Subcutaneous abdominal adipose tissue (tissue), 5 donors: ENCODE measurements around the gene NR5A1.
A peak's percentile ranks its signal among the peaks of the same experiment; 100 is the strongest.

Experiments used
- H3K27ac ChIP-seq: one replicate; pipeline ENCODE4 v1.7.0; 2013; ENCODE audit warnings: low read depth, mild to moderate bottlenecking, inconsistent platforms, low read length, moderate library complexity
- H3K27me3 ChIP-seq, 5 donors: one replicate each; pipeline ENCODE4 v1.7.0; 2013; ENCODE audit warnings: low read length in 5 of 5, inconsistent platforms in 1 of 5; ENCODE audit not compliant: control insufficient read depth in 5 of 5, insufficient read depth in 4 of 5
- H3K36me3 ChIP-seq, 5 donors: one replicate each; pipeline ENCODE4 v1.7.0; 2013; ENCODE audit warnings: low read length in 5 of 5; ENCODE audit not compliant: control insufficient read depth in 5 of 5, insufficient read depth in 5 of 5
- H3K4me1 ChIP-seq, 5 donors: one replicate each; pipeline ENCODE4 v1.7.0; 2013; ENCODE audit warnings: low read length in 5 of 5, mild to moderate bottlenecking in 3 of 5, moderate library complexity in 1 of 5; ENCODE audit not compliant: control insufficient read depth in 5 of 5, insufficient read depth in 5 of 5
- H3K4me3 ChIP-seq, 5 donors: one replicate each; pipeline ENCODE4 v1.7.0; 2013; ENCODE audit warnings: low read length in 5 of 5, low read depth in 1 of 5
- H3K9ac ChIP-seq, 5 donors: one replicate each; pipeline ENCODE4 v1.7.0; 2013; ENCODE audit warnings: low read length in 5 of 5, mild to moderate bottlenecking in 4 of 5, moderate library complexity in 3 of 5
- H3K9me3 ChIP-seq, 5 donors: one replicate each; pipeline ENCODE4 v1.7.0; 2013; ENCODE audit warnings: low read length in 5 of 5; ENCODE audit not compliant: control insufficient read depth in 5 of 5
- donor health status: healthy.
- donor health status: healthy.
- donor health status: healthy.
- donor health status: healthy.
- donor health status: healthy.

NR5A1 gene

DNA sequence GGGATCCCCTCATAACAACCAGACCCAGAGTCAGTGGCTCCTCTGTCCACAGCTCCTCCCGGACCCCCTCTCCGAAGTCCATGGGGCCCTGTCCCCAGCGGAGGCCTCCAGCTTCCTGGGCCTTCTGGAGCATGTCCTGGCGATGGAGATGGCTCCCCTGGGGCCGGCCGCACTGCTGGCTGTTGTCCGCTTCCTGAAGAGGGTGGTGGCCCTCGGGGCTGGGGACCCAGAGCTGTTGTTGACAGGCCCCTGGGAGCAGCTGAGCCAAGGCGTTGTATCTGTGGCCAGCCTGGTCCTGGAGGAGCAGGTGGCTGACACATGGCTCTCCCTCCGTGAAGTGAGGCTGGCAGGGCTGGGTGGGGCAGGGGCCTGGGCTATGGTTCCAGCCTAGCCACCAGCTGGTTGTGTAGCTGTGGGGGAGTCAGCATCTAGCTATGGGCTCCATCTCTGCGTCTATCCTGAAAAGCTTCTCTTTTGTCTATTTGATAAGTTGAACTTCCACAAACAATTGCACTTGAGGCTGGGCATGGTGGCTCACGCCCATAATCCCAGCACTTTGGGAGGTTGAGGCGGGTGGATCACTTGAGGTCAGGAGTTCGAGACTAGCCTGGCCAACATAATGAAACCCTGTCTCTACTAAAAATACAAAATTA, 52.3 kb downstream of the NR5A1 start:
- Histone ChIP-seq H3K36me3 (no peaks in the 10 kb centered on the region), H3K27me3 (peaks cover 29 to 41% (median 35%) of the 10 kb centered on the region in 5 donors)

GRCh38 chr9:124454296-124454695, 52.9 kb downstream of the NR5A1 start:
- no peak overlapping the region for H3K27ac ChIP-seq
- no peaks in the 10 kb centered on the region for H3K9me3 ChIP-seq
- no peak overlapping the region for H3K9ac ChIP-seq
- H3K4me1 ChIP-seq = peaks cover 0 to 13% (median 6%) of the 10 kb centered on the region in 5 donors
- no peak overlapping the region for H3K4me3 ChIP-seq
- H3K36me3 ChIP-seq = no peaks in the 10 kb centered on the region
- H3K27me3 ChIP-seq = peaks cover 33 to 45% (median 41%) of the 10 kb centered on the region in 5 donors

More for the DNA sequence above, 52.3 kb downstream of the NR5A1 start:
- Histone ChIP-seq H3K9ac (no peak overlapping the region), H3K4me1 (peaks cover 0 to 13% (median 6%) of the 10 kb centered on the region in 5 donors), H3K4me3 (no peak overlapping the region), H3K9me3 (no peaks in the 10 kb centered on the region), H3K27ac (no peak overlapping the region)

DNA sequence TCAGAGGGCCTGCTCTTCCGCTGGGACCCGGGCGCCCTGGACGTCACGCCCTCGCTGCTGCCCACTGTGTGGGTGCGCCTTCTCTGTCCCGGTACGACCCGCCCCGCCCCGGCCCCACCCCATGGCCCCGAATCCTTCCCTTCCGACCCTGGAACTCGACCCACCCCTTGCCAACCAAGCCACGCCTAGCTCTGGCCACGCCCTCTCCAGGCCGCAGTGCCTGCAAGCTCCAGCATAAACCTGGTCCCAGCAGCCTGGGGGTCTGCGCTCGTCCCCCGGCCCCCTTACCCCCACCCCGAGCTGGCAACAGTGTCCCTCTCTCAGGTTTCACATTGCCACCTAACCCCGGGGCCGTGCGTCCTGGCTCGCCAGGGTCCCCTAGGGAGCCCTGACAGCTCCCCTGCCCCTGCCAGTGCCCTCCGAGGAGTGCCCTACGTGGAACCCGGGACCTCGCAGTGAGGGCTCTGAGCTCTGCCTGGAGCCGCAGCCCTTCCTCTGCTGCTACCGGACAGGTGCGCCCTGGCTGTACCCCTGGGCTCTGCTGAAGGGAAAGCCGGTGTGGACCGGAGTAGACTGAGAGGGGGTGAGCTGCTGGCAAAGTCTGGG, 53.5 kb downstream of the NR5A1 start:
- H3K4me1 ChIP-seq = peaks cover 0 to 13% (median 6%) of the 10 kb centered on the region in 5 donors
- H3K27me3 ChIP-seq = peaks cover 33 to 48% (median 44%) of the 10 kb centered on the region in 5 donors
- H3K9me3 ChIP-seq = no peaks in the 10 kb centered on the region
- H3K4me3 ChIP-seq = peak overlapping the region in 2 of 5 donors; percentile 43 to 47
- no peak overlapping the region for H3K27ac ChIP-seq
- H3K9ac ChIP-seq = no peak overlapping the region
- no peaks in the 10 kb centered on the region for H3K36me3 ChIP-seq

DNA sequence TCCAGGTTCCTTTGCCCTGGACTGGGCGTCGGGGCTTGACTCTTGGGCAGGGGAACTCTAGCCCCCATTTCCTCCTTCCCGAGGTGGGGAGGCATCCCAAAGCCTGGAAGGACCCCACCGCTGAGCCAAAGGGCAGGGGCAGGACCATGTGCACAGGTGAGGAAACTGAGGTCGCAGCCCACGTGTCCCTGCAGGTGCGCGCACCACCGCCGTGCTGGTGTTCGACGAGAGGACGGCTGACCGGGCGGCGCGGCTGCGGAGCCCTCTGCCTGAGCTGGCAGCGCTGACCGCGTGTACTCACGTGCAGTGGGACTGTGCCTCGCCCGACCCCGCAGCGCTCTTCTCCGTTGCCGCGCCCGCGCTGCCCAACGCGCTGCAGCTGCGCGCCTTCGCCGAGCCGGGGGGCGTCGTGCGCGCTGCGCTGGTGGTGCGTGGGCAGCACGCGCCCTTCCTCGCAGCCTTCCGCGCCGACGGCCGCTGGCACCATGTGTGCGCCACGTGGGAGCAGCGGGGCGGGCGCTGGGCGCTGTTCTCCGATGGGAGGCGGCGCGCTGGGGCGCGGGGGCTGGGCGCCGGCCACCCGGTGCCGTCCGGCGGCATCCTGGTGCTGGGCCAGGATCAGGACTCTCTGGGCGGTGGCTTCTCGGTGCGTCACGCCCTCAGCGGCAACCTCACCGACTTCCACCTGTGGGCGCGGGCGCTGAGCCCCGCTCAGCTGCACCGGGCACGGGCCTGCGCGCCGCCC, 54.2 kb downstream of the NR5A1 start:
- Histone ChIP-seq H3K27ac (no peak overlapping the region), H3K9me3 (no peaks in the 10 kb centered on the region), H3K36me3 (no peaks in the 10 kb centered on the region), H3K4me1 (peaks cover 0 to 13% (median 6%) of the 10 kb centered on the region in 5 donors), H3K27me3 (peaks cover 36 to 51% (median 44%) of the 10 kb centered on the region in 5 donors), H3K4me3 (peak overlapping the region in 2 of 5 donors; percentile 43 to 47), H3K9ac (no peak overlapping the region)

- peaks cover 0 to 13% (median 6%) of the 10 kb centered on the region in 5 donors for H3K4me1 ChIP-seq
- H3K27me3 ChIP-seq = peaks cover 36 to 51% (median 44%) of the 10 kb centered on the region in 5 donors
- no peak overlapping the region for H3K4me3 ChIP-seq
These were observed 54.9 kb downstream of the NR5A1 start for GRCh38 chr9:124452326-124452725.

DNA sequence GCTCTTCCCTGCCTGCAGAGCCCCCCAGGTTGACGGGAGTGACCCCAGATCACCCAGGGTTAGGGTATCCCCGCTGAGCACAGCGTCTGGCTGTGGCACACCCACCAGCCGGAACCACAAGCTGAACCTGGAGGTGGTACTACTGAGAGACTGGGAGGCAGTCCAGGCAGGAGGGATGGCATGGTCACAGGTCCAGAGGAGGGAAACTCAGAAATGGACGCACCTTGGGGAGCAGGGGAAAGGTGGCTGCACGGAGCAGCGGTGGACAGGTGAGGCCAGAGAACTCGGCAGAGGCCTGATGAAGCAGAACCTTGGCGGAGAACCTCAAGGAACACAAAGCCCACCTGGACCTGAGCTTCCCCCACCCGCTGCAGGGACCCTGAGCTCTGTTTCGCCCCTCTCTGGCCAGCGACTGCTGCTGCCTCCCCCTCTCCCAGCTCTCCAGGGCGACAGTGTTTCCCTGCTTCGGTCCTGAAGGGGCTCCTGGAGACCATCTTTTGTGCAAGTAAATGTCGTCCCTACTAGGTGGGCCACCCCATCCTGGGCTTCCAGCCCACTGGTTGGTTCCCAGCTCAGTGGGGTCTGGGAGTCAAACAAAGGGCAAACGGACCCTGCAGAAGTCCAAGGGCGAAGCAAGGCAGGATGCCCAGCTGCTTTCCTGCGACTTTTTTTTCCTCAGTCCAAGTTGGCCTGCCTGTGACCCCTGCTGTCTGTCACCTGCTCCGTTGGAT, 56.1 kb downstream of the NR5A1 start:
- H3K9ac ChIP-seq = no peak overlapping the region
- H3K9me3 ChIP-seq = no peaks in the 10 kb centered on the region
- no peak overlapping the region for H3K4me3 ChIP-seq
- no peak overlapping the region for H3K27ac ChIP-seq
- H3K36me3 ChIP-seq = no peaks in the 10 kb centered on the region
- peaks cover 36 to 51% (median 45%) of the 10 kb centered on the region in 5 donors for H3K27me3 ChIP-seq
- H3K4me1 ChIP-seq = peaks cover 0 to 13% (median 6%) of the 10 kb centered on the region in 5 donors

More at GRCh38 chr9:124452326-124452725, 54.9 kb downstream of the NR5A1 start:
- Histone ChIP-seq H3K36me3 (no peaks in the 10 kb centered on the region), H3K27ac (no peak overlapping the region), H3K9me3 (no peaks in the 10 kb centered on the region), H3K9ac (no peak overlapping the region)

DNA sequence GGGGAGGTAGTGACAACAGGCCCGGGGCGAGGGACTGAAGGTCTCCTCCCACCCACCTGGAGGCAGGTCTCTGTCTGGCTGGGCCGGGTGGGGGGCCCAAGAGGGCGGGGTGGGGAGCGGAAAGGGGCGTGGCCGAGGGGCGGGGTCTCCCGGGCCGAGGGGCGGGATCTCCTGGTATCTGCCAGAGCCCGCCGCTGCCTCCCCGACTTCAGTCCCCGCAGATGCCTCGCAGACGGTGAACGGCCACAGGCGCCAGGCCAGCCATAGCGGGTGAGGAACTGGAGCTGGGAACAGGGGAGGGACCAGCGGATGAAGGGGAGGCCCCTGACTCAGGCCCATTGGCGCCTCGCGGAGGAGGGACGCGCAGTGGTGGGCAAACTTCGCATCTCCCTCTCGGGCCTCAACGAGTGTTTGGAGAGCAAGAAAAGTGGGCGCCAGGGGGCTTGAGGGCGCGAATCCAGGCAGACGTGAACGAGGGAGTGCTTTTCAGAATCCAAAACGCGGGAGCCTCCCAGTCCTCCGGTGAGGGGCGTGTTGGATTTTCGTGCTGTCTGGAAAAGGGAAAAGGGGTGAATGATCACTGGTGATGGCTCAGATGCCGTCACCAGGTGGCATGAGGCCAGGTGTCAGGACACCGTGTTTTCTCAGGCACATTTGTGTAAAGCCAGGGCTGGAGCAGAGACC, 56.8 kb downstream of the NR5A1 start, which contains the start of gene ADGRD2:
ADGRD2 (plus strand) TSS at position 211 of the 684 bp plus-strand sequence. CDS start 1,216 bp downstream, outside the sequence.
- no peaks in the 10 kb centered on the region for H3K9me3 ChIP-seq
- peaks cover 0 to 13% (median 6%) of the 10 kb centered on the region in 5 donors for H3K4me1 ChIP-seq
- H3K4me3 ChIP-seq = no peak within 1 kb of the TSS
- H3K27ac ChIP-seq = no peak within 1 kb of the TSS
- H3K9ac ChIP-seq = peak within 1 kb of the TSS in 1 of 5 donors; percentile 41
- no peaks in the 10 kb centered on the region for H3K36me3 ChIP-seq
- H3K27me3 ChIP-seq = peaks cover 36 to 51% (median 45%) of the 10 kb centered on the region in 5 donors

- Histone ChIP-seq H3K27me3 (peaks cover 36 to 48% (median 44%) of the 10 kb centered on the region in 5 donors), H3K27ac (no peak overlapping the region), H3K4me3 (no peak overlapping the region), H3K9me3 (no peaks in the 10 kb centered on the region), H3K4me1 (peaks cover 0 to 13% (median 6%) of the 10 kb centered on the region in 5 donors), H3K9ac (no peak overlapping the region), H3K36me3 (no peaks in the 10 kb centered on the region)
These were observed 57.6 kb downstream of the NR5A1 start for GRCh38 chr9:124449381-124450151.
